ENCODE data around the gene ABTB1. TPM values are rescaled to one million over a fixed set of nuclear protein-coding genes. Genes with fewer than 3 reads are reported as not detected.

Gene ABTB1
- total and polyA plus RNA-seq, 4 experiments from 2014 or later: 66.9 to 169 (median 120) TPM

GRCh38 chr3:127718916-127719290 is 46.2 kb downstream of the ABTB1 start:
- ChIA-PET CTCF (ENCODE audit: partially characterized antibody) (no interaction called here), POLR2A (ENCODE audit: partially characterized antibody) (no interaction called here)
- H3K27ac ChIP-seq (ENCODE audit: low read depth, low read length): no peak overlapping the region
- intact Hi-C loops (cut with micrococcal nuclease): no loop called here
- H3K27ac Mint-ChIP-seq: no peak overlapping the region
- H3K27me3 ChIP-seq (ENCODE audit: insufficient read depth, low read length): no peaks in the 10 kb centered on the region
- H3K36me3 ChIP-seq (ENCODE audit: insufficient read depth, low read length): no peaks in the 10 kb centered on the region
- H3K27me3 Mint-ChIP-seq: peaks cover 4 to 13% of the 10 kb centered on the region in 2 donors
- H3K9me3 Mint-ChIP-seq: peaks cover 0 to 3% (median 0%) of the 10 kb centered on the region in 8 donors
- H3K4me1 Mint-ChIP-seq: no peaks in the 10 kb centered on the region
- H3K9me3 ChIP-seq (ENCODE audit: control insufficient read depth in 1 of 2, low read length in 2 of 2): no peaks in the 10 kb centered on the region
- no peaks in the 10 kb centered on the region for H3K36me3 Mint-ChIP-seq
- no peaks in the 10 kb centered on the region for H3K4me1 ChIP-seq (ENCODE audit: insufficient read depth, low read length)
- no peak for DNase-seq
- H3K4me3 ChIP-seq (ENCODE audit: low read length in 2 of 2): no peak overlapping the region
- no peak overlapping the region for H3K4me3 Mint-ChIP-seq

GRCh38 chr3:127719369-127719768 is 46.6 kb downstream of the ABTB1 start:
- POLR2A ChIA-PET (ENCODE audit: partially characterized antibody): no interaction called here
- Histone ChIP-seq H3K9me3 (ENCODE audit: control insufficient read depth in 1 of 2, low read length in 2 of 2) (no peaks in the 10 kb centered on the region), H3K36me3 (ENCODE audit: insufficient read depth, low read length) (no peaks in the 10 kb centered on the region), H3K4me1 (ENCODE audit: insufficient read depth, low read length) (no peaks in the 10 kb centered on the region), H3K4me3 (ENCODE audit: low read length in 2 of 2) (no peak overlapping the region), H3K27me3 (ENCODE audit: insufficient read depth, low read length) (no peaks in the 10 kb centered on the region), H3K27ac (ENCODE audit: low read depth, low read length) (no peak overlapping the region)
- peaks cover 4 to 17% of the 10 kb centered on the region in 2 donors for H3K27me3 Mint-ChIP-seq
- DNase-seq: no peak
- H3K9me3 Mint-ChIP-seq: peaks cover 0 to 6% (median 0%) of the 10 kb centered on the region in 8 donors
- CTCF ChIA-PET (ENCODE audit: partially characterized antibody): no interaction called here
- H3K4me3 Mint-ChIP-seq: no peak overlapping the region
- intact Hi-C loops (cut with micrococcal nuclease): no loop called here
- no peak overlapping the region for H3K27ac Mint-ChIP-seq
- H3K36me3 Mint-ChIP-seq: no peaks in the 10 kb centered on the region
- H3K4me1 Mint-ChIP-seq: no peaks in the 10 kb centered on the region

GRCh38 chr3:127720161-127720823 is 47.5 kb downstream of the ABTB1 start:
- H3K4me3 ChIP-seq (ENCODE audit: low read length in 2 of 2): no peak overlapping the region
- Mint-ChIP-seq H3K4me3 (no peak overlapping the region), H3K36me3 (no peaks in the 10 kb centered on the region), H3K27me3 (peaks cover 11 to 20% of the 10 kb centered on the region in 2 donors), H3K9me3 (peaks cover 0 to 6% (median 0%) of the 10 kb centered on the region in 8 donors), H3K4me1 (no peaks in the 10 kb centered on the region), H3K27ac (no peak overlapping the region)
- intact Hi-C loops (cut with micrococcal nuclease): no loop called here
- DNase-seq: no peak
- H3K36me3 ChIP-seq (ENCODE audit: insufficient read depth, low read length): no peaks in the 10 kb centered on the region
- ChIA-PET POLR2A (ENCODE audit: partially characterized antibody) (no interaction called here), CTCF (ENCODE audit: partially characterized antibody) (no interaction called here)
- no peaks in the 10 kb centered on the region for H3K27me3 ChIP-seq (ENCODE audit: insufficient read depth, low read length)
- H3K9me3 ChIP-seq (ENCODE audit: control insufficient read depth in 1 of 2, low read length in 2 of 2): no peaks in the 10 kb centered on the region
- H3K4me1 ChIP-seq (ENCODE audit: insufficient read depth, low read length): no peaks in the 10 kb centered on the region
- no peak overlapping the region for H3K27ac ChIP-seq (ENCODE audit: low read depth, low read length)

GRCh38 chr3:127720985-127721935 is 48.5 kb downstream of the ABTB1 start:
- H3K4me3 ChIP-seq (ENCODE audit: low read length in 2 of 2): no peak overlapping the region
- no peak overlapping the region for H3K27ac Mint-ChIP-seq
- no peaks in the 10 kb centered on the region for H3K4me1 Mint-ChIP-seq
- no peaks in the 10 kb centered on the region for H3K36me3 Mint-ChIP-seq
- peaks cover 0 to 6% (median 0%) of the 10 kb centered on the region in 8 donors for H3K9me3 Mint-ChIP-seq
- CTCF ChIA-PET (ENCODE audit: partially characterized antibody): no interaction called here
- H3K27me3 ChIP-seq (ENCODE audit: insufficient read depth, low read length): no peaks in the 10 kb centered on the region
- no peaks in the 10 kb centered on the region for H3K9me3 ChIP-seq (ENCODE audit: control insufficient read depth in 1 of 2, low read length in 2 of 2)
- POLR2A ChIA-PET (ENCODE audit: partially characterized antibody): no interaction called here
- H3K27me3 Mint-ChIP-seq: peaks cover 12 to 20% of the 10 kb centered on the region in 2 donors
- no peaks in the 10 kb centered on the region for H3K36me3 ChIP-seq (ENCODE audit: insufficient read depth, low read length)
- DNase-seq: no peak
- intact Hi-C loops (cut with micrococcal nuclease): no loop called here
- H3K4me1 ChIP-seq (ENCODE audit: insufficient read depth, low read length): no peaks in the 10 kb centered on the region
- H3K27ac ChIP-seq (ENCODE audit: low read depth, low read length): no peak overlapping the region
- no peak overlapping the region for H3K4me3 Mint-ChIP-seq

DNA sequence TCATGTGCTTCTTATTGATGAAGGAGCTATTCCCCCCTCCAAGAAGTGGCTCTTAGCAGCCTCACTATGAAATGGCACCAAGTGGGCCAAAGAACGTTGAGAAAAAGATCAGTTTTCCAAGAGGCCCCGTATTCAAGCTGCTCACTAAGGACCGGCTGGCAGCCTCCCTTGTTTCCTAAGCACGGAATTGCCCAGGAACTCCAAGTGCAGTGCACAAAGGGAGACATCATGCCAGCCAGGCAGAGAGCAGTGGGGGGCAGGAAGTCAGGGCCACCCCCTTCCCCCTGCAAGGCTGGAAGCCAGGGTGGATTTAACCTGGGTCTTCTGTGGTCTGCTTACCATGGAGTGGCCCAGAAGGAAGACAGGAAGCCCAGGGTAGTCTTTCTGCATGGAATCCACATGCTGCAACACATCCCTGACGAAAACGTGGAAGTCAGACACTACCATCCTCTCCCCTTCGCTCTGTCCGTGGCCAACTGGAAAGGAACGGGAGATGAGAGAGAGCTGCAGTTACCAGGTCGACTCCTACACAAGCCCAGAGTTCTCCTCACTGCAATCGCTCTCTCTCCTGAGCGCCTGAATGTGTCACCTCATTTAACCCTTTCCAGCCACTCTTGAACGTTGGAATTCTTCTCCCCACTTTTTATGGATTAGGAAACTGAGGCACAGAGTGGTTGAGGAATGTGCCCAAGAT is 49.5 kb downstream of the ABTB1 start:
- Mint-ChIP-seq H3K36me3 (no peaks in the 10 kb centered on the region), H3K4me1 (no peaks in the 10 kb centered on the region), H3K9me3 (peaks cover 0 to 6% (median 0%) of the 10 kb centered on the region in 8 donors), H3K4me3 (no peak overlapping the region), H3K27ac (no peak overlapping the region), H3K27me3 (peaks cover 11 to 20% of the 10 kb centered on the region in 2 donors)
- H3K4me3 ChIP-seq (ENCODE audit: low read length in 2 of 2): no peak overlapping the region
- no peaks in the 10 kb centered on the region for H3K4me1 ChIP-seq (ENCODE audit: insufficient read depth, low read length)
- no peak for DNase-seq
- H3K36me3 ChIP-seq (ENCODE audit: insufficient read depth, low read length): no peaks in the 10 kb centered on the region
- no peaks in the 10 kb centered on the region for H3K9me3 ChIP-seq (ENCODE audit: control insufficient read depth in 1 of 2, low read length in 2 of 2)
- intact Hi-C loops (cut with micrococcal nuclease): no loop called here
- ChIA-PET POLR2A (ENCODE audit: partially characterized antibody) (no interaction called here), CTCF (ENCODE audit: partially characterized antibody) (no interaction called here)
- no peaks in the 10 kb centered on the region for H3K27me3 ChIP-seq (ENCODE audit: insufficient read depth, low read length)
- no peak overlapping the region for H3K27ac ChIP-seq (ENCODE audit: low read depth, low read length)

- no peak overlapping the region for H3K4me3 ChIP-seq (ENCODE audit: low read length in 2 of 2)
- H3K27me3 Mint-ChIP-seq: peaks cover 11 to 17% of the 10 kb centered on the region in 2 donors
- no peaks in the 10 kb centered on the region for H3K36me3 ChIP-seq (ENCODE audit: insufficient read depth, low read length)
- no peaks in the 10 kb centered on the region for H3K4me1 ChIP-seq (ENCODE audit: insufficient read depth, low read length)
- peaks cover 0 to 6% (median 0%) of the 10 kb centered on the region in 8 donors for H3K9me3 Mint-ChIP-seq
- no peaks in the 10 kb centered on the region for H3K36me3 Mint-ChIP-seq
- H3K4me1 Mint-ChIP-seq: no peaks in the 10 kb centered on the region
- H3K9me3 ChIP-seq (ENCODE audit: control insufficient read depth in 1 of 2, low read length in 2 of 2): no peaks in the 10 kb centered on the region
- no peaks in the 10 kb centered on the region for H3K27me3 ChIP-seq (ENCODE audit: insufficient read depth, low read length)
- DNase-seq: no peak
- H3K27ac ChIP-seq (ENCODE audit: low read depth, low read length): no peak overlapping the region
- POLR2A ChIA-PET (ENCODE audit: partially characterized antibody): no interaction called here
- CTCF ChIA-PET (ENCODE audit: partially characterized antibody): no interaction called here
- H3K27ac Mint-ChIP-seq: no peak overlapping the region
- intact Hi-C loops (cut with micrococcal nuclease): no loop called here
- no peak overlapping the region for H3K4me3 Mint-ChIP-seq
These were observed 50.3 kb downstream of the ABTB1 start for GRCh38 chr3:127723011-127723567.

- Mint-ChIP-seq H3K9me3 (peaks cover 0 to 6% (median 0%) of the 10 kb centered on the region in 8 donors), H3K27me3 (peaks cover 16% of the 10 kb centered on the region in 2 donors), H3K27ac (no peak overlapping the region), H3K4me3 (no peak overlapping the region), H3K36me3 (no peaks in the 10 kb centered on the region), H3K4me1 (no peaks in the 10 kb centered on the region)
- ChIA-PET POLR2A (ENCODE audit: partially characterized antibody) (no interaction called here), CTCF (ENCODE audit: partially characterized antibody) (no interaction called here)
- intact Hi-C loops (cut with micrococcal nuclease): no loop called here
- no peak for DNase-seq
- Histone ChIP-seq H3K4me3 (ENCODE audit: low read length in 2 of 2) (no peak overlapping the region), H3K27ac (ENCODE audit: low read depth, low read length) (no peak overlapping the region), H3K9me3 (ENCODE audit: control insufficient read depth in 1 of 2, low read length in 2 of 2) (no peaks in the 10 kb centered on the region), H3K27me3 (ENCODE audit: insufficient read depth, low read length) (no peaks in the 10 kb centered on the region), H3K4me1 (ENCODE audit: insufficient read depth, low read length) (no peaks in the 10 kb centered on the region), H3K36me3 (ENCODE audit: insufficient read depth, low read length) (no peaks in the 10 kb centered on the region)
These were observed 54.1 kb downstream of the ABTB1 start for GRCh38 chr3:127726894-127727293.
